Astrocyte of the hippocampus (primary cell): ENCODE results near the gene PSMA7.

ENCODE experiments used
- DNase-seq: peaks from one replicate; pipeline ENCODE4 v3.0.0; 2011; ENCODE audit warnings: low read depth, low spot score

PSMA7 gene

DNA sequence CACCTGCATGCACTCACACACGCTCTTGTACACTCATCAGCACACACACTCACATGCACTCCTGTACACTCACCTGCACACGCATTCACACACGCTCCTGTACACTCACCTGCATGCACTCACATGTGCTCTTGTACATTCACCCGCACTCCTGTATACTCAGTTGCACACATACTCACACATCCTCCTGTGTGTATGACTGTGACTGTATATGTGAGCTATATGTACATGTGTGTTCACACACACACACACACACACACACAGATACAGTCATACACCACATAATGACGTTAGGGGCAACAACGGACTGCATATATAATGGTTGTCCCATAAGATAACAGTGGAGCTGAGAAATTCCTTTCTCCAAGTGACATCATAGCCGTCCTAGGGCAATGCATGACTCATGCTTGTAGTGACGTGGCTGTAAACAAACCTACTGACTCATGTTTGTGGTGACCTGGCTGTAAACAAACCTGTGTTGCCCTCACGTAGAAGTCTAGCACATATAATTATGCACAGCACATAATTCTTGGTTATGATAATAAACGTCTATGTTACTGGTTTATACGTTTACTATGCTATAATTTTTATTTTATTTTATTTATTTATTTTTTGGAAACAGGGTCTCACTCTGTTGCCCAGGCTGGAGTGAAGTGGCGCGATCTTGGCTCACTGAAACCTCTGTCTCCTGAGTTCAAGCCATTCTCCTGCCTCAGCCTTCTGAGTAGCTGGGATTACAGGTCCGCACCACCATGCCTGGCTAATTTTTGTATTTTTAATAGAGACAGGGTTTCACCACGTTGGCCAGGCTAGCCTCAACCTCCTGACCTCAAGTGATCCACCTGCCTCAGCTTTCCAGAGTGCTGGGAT lies 54.7 kb downstream of the PSMA7 start:
- DNase-seq = peak; percentile 89

DNA sequence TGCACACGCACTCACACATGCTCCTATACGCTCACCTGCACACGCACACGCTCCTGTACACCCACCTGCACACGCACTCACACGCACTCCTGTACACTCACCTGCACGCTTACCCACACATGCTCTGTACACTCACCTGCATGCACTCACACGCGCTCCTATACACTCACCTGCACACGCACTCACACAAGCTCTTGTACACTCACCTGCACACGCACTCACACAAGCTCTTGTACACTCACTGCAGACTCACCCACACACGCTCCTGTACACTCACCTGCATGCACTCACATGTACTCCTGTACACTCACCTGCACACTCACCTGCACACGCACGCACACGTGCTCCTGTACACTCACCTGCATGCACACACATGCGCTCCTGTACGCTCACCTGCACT lies 55.6 kb downstream of the PSMA7 start:
- no peak for DNase-seq

DNA sequence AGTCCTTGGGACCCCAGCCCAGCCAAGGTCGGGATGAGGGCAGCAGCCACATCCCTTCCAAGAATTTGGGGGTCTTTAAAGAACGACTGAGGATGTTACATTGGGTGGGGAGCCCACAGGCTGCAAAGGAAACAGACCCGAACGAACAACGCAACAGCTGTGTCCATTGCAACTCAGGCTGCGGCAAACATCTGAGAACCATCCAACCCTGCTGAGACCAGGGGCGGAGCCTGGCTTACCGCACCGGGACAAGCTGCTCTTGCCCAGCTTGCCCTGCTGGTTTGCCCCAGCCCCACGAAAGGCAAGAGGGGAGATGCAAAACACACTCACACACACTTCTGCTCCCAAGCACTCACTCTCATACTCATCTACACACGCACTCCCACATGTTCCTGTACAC lies 56.0 kb downstream of the PSMA7 start:
- peak; percentile 18 for DNase-seq
